GM19467 (cell line): Measurements from ENCODE around the gene CNOT2.
"Not testable (repeated sequence)": the region's sequence is repeated elsewhere in the genome, so short reads cannot be mapped to it uniquely, and the experiment has no call there.

Experiments used
- ATAC-seq: cut with Tn5 transposase; IDR thresholded peaks from one replicate; pipeline ENCODE4 v1.9.1; 2021; ENCODE audit warnings: mild to moderate bottlenecking, moderate library complexity; ENCODE audit not compliant: unreplicated experiment

The CNOT2 gene

DNA sequence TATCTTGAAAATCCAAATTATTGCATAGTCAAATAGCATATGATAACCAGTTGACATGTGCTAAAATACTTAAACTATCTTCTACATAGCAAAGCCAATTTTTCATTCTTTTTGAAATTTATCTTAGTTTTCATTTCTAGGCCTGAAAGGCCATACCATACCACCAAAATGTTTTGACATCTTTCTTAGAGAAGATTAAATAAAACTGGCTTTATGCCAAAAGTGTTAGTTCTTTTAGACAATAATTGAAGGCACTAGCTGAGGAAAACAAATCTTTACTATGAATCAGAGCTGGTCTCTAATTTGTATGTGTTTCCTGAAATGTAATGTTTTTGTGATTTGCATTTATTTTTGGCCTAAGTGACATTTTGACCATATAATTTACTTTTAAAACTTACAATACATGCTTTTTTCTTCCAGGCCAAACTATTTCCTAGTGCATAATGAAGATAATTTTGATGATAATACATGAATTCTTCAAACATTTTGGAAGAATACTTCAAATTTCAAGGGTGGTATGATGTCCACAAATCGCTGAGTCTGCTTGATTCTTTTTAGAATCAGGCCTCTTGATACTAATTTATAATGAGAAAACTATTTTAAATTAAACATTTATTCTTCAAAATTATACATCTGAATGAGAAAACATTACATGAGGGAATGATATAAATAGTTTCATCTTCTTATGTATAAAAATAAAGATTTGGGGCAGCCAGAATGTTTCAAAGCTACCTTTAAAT lies 116.4 kb downstream of the CNOT2 start:
- ATAC-seq, result no peak

DNA sequence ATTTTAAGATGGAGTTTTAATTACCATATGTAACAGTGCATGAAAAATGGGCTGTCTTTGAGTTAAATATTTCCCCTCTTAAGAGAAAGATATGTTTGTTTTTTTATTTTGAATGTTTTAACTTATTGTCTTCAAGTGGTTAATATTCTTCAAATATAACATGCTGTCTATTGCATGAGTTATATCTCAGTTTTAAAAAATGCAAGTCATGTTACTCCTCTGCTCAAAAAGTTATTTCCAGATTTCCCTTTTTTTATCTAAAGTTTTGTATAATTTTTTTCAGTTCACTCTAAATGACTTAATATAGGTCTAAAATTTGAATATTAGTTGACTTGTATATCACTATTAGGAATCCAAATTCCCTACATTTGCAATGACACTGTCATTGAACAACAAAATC lies 117.0 kb downstream of the CNOT2 start:
- ATAC-seq, result no peak

DNA sequence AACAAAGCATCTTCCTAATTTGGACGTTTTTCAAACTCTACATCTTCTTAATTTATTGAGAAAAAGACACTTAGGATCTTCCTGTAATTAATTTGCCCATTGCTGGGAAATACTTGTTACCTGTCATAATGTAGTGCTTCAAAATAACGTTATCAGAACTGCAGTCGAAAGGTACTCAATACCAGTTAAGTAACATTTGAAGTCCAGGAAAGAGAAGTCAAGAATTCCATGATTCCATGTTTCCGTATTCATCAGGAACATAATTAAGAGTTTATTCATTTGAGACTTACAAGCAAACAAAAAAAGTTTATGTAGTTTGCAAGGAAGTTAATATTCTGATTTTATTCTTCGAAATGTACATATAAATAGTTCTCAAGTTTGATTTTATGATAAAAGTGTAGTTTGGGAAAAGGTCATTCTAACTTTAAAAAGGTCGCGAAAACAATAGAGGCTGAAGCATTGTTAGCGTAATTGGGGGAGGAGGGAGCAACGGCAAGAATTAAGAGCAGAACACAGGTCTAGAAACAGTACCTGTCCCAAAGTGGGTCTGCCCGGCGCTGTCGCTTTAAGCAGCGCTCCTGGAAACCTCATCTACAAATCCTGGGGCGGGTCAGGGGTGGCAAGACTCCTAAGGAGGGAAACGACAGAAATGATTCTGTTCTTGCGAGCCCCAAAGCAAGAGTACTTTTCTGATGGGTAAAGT lies 121.6 kb downstream of the CNOT2 start:
- ATAC-seq, result no peak

DNA sequence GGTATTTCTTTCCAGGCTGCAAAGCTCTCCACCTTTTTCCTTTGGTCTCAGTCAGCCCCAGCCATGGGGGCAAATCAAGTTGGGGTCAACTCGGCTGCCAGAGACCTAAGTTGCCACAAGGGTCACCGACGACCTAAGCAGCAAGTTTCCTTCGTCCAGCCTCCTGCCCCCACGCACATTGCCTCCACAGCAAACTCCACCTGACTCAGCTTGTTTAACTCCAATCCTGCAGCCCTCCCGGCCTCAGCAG lies 122.1 kb downstream of the CNOT2 start:
- ATAC-seq, result no peak

DNA sequence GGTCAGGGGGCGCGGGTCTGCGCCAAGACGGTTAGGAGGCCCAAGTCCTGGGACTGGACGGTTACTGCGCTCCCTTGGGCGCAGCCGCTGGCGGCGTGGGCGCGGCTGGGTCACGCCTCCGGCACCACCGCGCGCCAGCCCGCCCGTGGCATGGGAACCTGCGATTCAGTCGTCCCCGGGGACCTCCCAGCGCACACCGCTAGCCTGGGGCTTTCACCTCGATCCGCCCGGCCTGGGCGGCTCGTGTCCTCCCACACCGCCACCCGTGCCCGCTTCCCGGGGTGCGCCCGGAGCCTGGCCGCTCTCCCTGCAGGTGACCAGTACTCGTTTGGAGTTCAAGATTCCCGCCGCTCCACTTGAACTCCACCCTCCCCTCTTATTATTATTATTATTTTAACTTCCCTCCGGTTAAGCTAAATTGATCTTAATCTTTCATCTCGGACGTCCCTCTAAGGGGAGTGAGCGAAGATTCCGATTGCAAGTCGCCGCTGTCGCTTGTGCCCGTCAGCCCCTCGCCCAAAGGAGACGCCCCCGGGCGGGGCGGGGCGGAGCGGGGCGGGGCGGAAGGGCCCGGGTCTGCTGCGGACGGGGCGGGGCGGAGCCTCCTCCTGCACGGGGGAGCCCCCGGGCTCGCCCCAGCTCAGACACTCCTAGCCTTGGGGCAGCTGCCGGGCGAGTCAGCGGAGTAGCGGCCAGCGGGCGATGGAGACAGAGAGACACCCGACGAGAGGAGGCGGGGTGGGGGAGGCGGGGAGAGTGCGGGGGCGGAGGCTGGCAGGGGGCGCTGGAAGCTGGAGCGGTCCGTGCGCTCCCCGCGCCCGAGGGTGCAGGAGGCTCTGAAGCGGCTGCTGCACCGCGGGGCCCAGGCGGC lies 122.7 kb downstream of the CNOT2 start, which contains the start of gene KCNMB4:
Gene KCNMB4, plus strand, starts transcription at position 643 of the 871 bp plus-strand sequence. CDS start 445 bp downstream, outside the sequence.
- peak; percentile 69 for ATAC-seq

DNA sequence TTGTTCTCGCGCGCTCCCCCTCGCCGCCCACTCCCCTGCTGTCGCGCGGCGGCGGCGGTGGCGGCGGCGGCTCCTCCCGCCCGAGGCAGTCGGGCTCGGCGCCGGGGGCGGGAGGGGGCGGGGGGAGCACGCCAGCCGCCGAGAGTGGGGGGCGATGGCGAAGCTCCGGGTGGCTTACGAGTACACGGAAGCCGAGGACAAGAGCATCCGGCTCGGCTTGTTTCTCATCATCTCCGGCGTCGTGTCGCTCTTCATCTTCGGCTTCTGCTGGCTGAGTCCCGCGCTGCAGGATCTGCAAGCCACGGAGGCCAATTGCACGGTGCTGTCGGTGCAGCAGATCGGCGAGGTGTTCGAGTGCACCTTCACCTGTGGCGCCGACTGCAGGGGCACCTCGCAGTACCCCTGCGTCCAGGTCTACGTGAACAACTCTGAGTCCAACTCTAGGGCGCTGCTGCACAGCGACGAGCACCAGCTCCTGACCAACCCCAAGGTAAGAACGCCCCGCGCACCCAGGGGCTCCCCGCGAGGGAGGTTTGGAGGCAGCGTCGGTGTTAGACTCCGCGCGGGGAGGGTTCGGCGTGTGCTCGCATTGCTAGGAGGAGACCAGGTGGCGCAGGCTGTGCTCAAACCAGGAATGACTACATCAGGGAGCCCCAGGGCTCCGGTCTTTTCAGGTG lies 123.5 kb downstream of the CNOT2 start:
- ATAC-seq, result peak; percentile 34

DNA sequence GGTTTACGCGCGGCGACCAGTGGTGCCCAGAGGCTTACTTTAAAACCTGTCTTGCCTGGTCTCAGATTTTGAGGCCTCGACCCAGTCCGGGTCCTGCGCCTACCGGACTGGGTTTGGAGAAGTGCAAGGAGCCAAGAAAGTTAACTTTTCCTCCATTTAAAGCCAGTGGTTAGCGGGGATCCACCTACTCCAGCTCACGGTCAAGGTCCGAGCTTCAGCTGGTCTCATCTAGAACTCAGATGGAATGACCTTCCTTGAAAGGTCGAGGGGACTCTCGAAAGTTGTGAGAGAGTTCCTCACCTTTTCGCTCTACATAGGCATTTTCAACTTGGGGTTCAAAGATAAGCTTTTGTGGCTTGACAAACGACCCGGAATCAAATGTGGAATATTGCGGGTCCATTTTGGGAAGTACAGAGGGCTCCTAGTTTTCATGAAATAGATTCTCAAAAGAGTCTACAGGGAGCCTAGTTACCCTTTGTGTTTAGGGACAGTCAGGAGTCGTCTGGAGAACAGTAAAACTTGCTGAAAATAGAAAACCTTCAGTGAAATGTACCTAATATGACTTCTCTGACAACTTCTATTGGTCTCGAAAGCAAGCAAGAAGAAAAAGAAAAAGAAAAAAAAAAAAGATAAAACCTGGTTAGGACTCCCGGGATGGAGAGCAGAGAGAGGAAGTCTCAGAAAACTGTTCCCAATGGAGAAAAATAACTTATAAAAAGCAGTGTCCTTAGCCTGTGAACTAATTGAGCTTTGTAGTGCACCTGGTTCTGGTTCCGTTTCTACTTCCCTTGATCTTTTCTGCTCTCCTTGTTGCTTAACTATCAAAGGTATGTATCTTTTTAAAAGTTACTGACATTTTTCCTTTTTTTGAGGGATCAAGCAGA lies 124.3 kb downstream of the CNOT2 start:
- ATAC-seq, result no peak

DNA sequence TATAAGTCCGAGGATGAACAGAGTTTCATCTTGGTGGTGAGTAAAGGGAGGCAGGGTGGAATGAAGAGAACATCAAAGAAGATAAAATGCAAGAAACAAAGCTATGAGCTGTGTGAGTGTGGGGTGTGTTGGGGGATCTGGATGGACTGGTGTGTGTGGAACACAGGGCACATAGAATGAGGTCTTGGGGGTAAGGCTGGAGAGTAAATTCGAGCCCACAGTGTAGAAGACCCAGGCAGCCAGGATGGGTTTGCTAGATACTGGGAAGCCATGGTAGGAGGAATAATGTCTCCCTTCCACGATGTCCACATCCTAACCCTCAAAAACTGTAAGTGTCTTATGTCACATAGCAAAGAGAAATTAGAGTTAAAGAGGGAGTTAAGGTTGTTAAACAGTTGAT lies 129.6 kb downstream of the CNOT2 start:
- ATAC-seq, result no peak

DNA sequence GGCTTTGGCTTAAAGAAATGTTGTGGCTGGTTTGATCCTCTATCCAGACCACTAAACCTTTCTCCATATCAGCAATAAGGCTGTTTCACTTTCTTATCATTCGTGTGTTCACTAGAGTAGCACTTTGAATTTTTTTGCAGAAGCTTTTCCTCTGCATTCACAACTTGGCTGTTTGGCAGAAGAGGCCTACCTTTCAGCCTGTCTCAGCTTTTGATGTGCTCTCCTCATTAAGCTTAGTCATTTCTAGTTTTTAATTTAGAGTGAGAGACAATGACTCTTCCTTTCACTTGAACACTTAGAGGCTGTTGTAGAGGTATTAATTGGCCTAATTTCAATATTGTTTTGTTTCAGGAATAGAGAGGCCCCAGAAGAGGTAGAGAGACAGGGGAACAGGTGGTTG lies 136.6 kb downstream of the CNOT2 start:
- ATAC-seq, result no peak

DNA sequence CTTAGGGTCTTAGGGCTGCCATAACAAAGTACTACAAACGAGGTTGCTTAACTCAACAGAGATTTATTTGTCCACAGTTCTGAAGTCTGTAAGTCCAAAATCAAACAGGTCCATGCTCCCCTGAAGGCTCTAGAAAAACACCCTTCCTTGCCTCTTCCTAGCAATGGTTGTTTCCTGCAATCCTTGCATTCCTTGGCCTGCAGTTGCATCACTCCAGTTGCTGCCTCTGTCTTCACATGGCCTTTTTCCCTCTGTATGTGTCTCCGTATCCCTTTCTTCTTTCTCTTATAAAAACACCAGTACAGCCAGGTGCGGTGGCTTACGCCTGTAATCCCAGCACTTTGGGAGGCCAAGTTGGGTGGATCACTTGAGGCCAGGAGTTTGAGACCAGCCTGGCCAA lies 140.3 kb downstream of the CNOT2 start:
- no peak for ATAC-seq

DNA sequence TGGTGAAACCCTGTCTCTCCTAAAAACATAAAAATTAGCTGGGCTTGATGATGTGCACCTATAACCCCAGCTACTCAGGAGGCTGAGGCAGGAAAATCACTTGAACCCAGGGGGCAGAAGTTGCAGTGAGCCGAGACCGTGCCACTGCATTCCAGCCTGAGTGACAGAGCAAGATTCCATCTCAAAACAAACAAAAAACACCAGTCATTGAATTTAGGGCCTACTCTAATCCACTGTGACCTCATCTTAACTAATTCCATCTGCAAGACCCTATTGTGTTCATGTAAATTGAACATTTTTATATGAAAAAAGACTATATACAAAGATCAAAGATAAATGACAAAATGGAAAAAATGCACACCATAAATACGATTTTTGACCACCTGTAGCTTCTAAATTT lies 140.7 kb downstream of the CNOT2 start:
- no peak for ATAC-seq

DNA sequence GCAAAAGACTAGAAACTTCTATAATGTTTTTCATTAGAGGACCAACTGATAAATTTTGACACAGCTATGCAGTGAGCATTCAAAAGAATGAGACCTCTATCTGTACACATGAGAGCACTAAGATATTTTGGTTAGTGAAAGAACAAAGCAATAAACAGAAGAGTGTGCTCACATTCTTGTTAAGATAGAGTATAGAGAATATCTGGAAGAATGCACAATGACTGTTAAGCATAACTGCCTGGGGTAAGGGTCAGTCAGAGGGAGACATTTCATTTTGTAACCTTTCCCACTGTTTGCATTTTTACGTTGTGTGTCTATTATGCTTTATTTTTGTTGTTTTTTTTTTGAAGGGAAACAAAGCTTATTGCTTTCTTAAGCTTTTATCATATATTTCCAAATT lies 143.5 kb downstream of the CNOT2 start:
- no peak for ATAC-seq

DNA sequence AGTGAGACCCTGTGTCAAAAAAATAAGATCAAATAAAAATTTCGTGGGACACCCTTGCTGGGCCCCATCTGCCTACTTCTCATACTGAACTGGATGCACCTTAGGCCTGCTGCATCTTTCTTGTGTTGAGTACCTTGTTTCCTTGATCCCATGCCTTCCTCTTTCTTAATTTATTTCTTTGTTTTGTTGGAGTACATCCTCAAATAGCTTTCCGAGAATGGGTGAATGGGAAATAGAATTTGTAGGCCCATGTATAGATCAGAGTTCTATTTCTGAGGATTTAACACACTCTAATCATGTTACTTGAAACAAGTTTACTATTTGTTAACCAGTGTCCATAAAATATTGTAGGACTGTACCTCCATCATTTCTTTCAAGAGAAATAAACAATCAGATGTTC lies 146.4 kb downstream of the CNOT2 start:
- ATAC-seq, result no peak

DNA sequence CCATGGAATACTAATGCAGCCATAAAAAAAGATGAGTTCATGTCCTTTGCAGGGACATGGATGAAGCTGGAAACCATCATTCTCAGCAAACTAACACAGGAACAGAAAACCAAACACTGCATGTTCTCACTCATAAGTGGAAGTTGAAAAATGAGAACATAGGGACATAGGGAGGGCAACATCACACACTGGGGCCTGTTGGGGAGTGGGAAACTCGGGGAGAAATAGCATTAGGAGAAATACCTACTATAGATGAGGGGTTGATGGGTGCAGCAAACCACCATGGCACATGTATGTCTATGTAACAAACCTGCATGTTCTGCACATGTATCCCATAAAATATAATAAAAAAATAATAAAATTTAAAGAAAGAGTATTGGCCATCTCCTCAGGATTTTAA lies 149.4 kb downstream of the CNOT2 start:
- not testable (repeated sequence) for ATAC-seq

DNA sequence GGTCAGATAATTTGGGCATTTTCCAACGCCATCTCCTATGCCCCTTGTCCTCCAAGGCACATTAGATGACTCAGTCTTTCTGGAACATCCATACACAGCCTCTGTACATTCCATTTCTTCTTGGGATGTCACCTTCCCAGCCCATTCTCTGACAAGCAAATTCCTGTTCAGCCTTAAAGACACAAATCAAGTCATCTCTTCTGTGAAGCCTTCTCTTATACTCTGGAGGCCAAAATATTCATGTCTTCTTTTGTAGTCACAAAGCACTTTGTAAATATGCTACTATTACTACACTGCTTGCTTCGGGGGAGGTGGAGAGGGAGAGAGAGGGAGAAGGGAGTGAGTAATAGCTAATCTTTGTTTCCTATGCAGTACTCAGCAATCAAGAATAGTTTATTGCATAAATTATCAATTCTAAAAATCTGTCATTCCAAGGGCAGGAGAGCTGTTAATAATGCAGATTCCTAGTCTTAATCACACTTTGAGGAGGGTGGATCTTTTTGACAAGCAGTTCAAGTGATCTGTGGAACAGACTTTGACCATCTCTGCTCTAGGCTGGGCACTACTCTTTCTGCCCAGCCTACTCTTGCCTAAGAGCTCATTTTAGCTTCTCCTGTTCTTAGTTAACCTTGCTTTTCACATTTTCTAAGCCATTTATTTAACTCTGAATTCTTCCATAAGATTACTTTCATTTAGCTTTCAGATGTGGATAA lies 150.7 kb downstream of the CNOT2 start:
- no peak for ATAC-seq

DNA sequence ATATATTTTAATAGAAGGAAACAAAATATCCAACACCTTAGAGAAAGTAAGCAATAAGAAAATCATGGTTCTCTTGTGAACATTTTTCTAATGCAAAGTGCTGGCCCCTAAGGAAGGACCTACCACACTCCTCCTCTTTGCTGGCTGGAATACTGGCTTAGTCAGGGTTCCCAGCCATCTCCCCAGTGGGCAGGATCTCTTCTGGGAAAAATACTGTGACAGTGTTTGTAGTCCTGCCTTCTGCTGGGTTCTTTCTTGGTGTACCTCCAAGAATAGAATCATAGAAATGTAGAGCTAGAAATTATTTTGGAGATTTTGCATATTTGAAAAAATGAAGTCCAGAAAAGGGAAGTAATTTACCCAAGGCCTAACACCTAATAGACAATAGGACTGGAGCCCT lies 154.8 kb downstream of the CNOT2 start:
- ATAC-seq, result no peak

DNA sequence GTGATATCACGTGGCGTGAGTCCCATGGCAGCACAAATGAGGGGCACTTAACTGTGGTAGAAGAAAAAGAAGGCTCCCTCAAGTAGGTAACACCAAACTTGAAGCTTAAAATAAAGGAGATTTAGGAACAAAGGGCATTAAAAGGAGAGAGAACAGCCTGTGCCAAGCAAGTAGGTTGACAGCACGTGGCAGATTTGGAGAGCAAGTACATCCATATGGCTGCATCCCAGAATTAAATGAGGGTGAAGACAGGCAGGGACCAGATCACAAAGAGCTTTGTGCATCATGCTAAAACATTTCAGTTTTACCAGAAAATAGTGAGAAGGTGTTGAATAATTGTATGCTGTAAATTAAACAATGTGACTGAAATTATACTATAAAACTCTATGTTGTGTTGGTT lies 155.6 kb downstream of the CNOT2 start:
- no peak for ATAC-seq

DNA sequence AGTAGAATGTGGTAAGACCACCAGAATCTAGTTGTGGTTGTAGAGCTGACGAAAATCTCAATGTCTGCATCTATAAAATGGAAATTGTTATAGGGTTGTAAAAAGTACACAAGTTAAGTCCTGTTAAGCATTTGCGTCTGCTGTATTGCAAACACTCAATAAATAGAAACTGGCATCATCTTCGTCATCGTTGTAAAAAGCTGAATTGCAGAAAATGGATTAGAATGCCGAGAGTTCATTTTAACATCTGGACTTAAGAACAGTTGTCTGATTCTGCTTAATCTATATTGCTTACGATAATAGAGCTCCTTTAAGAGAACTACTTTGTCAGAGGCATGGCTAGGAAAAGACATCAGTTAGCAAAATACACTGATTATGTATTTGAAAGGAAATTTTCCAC lies 156.1 kb downstream of the CNOT2 start:
- no peak for ATAC-seq

DNA sequence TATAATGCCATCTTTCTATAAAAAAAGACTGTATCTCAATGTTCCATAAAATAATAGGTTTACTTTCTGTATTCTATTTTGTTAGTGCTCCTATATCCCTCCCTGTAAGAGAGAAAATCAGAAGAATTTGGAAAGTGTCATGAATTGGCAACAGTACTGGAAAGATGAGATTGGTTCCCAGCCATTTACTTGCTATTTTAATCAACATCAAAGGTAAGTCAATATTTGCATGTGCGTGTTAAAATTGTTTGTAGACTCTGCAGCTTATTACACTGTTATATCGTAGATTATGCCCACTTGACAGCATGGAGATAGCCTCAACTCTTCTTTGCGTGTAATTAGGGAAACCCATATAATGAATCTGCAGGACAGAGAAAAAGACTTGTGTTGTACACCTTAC lies 156.9 kb downstream of the CNOT2 start:
- no peak for ATAC-seq

DNA sequence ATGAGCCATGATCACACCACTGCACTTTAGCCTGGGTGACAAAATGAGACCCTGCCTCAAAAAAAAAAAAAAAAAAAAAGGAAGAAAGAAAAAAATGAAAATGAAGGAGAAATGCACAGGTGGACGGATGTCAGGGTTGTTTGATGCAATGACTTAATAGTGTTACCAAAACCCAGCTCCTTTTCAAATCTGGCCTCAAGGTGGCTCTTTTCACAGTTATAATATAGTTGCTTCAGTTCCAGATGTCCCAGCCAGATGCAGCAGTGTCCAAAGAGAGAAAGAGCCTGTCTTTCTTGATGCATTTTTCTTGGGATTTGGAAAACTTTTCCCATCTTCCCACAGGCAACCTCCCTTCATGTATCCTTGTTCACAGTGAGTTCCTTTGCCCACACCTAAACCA lies 159.4 kb downstream of the CNOT2 start:
- ATAC-seq, result no peak
